ENCODE measurements around the gene LAMA3.

- TF ChIP-seq CTCF (conservative IDR thresholded peaks at IDR 0.05 in 1 of 2, IDR thresholded peaks at IDR 0.05 in 1 of 2; ENCODE audit: low read depth in 1 of 2, low read length in 2 of 2) = no peak
- no peak for TF ChIP-seq EZH2 (IDR thresholded peaks at IDR 0.05; ENCODE audit: low read length, missing control alignments)
Observed at GRCh38 chr18:23995180-23995579, 305.9 kb downstream of the LAMA3 start.
